Sigmoid colon (tissue), 4 donors: ENCODE results near the gene EPYC.

Experiments used
- POLR2AphosphoS5 ChIP-seq, 4 donors: sonication (generic); formaldehyde crosslinking; IDR thresholded peaks; one replicate each; pipeline ENCODE4 v1.6.1; 2017; ENCODE audit warnings: antibody characterized with exemption in 4 of 4
- TF ChIP-seq, protein P1 (sequence below), 4 experiments: fragments of 450-650 bp in 3 of 4; fragments of 200-600 bp in 1 of 4; IDR thresholded peaks; one replicate each; pipeline ENCODE4 v1.5.1; 2016 to 2019; ENCODE audit warnings: antibody characterized with exemption in 4 of 4, mild to moderate bottlenecking in 3 of 4, moderate library complexity in 2 of 4

DNA sequence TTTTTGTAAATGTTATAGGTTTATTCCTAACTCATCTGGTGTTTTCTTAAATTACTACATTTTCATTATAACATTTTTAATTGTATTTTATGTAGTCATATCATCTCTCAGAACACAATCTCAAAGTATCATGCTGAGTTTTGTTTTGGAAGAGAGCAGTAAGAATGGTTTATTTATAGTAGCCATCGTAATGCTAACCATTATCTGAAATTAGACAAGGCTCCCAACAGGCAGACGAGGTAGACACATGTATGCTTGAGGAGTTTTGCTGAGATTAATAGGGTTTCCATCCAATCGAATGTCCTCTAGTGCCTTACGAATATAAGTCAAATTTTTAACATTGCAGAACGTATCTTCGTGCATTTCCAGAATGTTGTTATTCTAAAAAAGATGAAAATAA, 40.8 kb downstream of the EPYC start:
- TF ChIP-seq, protein P1, sequence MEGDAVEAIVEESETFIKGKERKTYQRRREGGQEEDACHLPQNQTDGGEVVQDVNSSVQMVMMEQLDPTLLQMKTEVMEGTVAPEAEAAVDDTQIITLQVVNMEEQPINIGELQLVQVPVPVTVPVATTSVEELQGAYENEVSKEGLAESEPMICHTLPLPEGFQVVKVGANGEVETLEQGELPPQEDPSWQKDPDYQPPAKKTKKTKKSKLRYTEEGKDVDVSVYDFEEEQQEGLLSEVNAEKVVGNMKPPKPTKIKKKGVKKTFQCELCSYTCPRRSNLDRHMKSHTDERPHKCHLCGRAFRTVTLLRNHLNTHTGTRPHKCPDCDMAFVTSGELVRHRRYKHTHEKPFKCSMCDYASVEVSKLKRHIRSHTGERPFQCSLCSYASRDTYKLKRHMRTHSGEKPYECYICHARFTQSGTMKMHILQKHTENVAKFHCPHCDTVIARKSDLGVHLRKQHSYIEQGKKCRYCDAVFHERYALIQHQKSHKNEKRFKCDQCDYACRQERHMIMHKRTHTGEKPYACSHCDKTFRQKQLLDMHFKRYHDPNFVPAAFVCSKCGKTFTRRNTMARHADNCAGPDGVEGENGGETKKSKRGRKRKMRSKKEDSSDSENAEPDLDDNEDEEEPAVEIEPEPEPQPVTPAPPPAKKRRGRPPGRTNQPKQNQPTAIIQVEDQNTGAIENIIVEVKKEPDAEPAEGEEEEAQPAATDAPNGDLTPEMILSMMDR (IDR thresholded peaks at IDR 0.05), result no peak
- TF ChIP-seq POLR2AphosphoS5 (IDR thresholded peaks at IDR 0.05), result no peak
